ENCODE results near the gene HLF.

The HLF gene

DNA sequence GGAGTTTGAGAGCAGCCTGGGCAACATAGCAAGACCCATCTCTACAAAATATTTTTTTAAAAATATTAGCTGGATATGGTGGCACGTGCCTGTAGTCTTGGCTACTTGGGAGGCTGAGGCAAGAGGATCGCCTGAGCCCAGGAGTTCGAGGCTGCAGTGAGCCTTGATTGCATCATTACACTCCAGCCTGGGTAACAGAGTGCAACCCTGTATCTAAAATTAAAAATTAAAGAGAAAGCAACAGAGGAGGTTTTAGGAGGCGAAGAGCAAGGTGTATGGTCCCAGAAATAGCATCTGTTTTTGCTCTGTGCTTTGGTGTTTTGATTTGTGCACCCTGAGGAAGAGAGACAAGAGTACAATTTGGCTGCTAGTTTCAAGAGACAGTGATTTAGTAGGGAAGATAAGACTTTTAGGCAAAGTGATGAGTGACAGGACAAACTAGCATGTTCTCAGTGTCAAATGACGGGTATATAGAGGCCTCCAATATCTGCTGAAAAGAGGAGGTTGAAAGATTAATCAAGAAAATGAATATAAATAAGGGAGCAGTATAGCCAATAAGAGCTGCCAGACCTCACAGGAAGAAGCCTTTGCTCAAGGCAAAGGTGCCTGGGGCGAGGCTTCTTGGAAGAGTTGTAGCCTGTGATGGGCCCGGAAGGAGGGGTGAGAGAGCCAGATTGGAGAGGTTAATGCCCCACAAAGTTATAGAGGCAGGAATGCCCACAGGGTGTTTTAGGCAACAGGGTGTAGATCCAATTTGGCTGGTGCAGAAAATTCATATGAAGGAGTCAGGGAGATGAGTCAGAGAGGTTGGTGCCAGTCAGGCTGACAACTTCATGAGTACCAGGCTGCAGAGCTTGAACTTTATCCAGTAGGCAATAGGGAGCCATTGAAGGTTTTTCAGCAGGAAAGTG is 11.4 kb downstream of the HLF start:
- DNase-seq, result no peak

DNA sequence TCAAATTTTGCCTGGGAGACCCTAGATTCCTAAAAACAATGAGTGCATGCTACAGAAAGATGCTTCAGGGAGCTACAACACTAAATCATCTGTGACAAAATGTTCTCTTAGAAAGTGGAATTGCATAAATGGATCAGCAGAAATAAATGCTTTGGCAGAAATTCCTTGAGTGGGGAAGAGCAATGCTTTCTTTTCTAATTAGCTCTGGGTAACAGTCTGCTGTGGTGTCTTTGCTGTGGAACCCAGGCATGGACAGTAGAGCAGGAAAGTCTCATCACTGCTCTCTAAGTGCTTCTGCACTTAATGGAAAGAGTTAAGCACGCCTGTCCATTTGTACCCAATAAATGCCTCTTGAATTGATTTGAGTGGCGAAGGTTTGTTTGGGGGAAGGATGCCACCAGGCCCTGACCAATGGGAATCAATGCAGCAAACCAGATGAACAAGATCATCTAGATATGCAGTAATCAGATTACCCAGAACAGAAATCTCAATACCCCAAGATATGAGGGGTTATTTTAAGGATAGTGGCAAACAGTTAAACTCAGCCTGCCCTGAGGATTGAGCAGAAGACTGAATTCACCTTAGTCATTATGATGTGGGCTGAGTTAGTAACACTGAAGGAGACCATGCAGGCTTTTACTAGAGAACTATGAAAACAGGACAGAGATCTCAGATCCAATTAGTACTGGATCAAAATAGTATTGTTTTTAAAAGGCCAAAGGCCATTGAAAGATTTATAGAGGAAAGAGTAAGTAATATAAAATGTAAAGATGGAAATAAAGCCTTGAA is 13.6 kb downstream of the HLF start:
- no peak for DNase-seq

DNA sequence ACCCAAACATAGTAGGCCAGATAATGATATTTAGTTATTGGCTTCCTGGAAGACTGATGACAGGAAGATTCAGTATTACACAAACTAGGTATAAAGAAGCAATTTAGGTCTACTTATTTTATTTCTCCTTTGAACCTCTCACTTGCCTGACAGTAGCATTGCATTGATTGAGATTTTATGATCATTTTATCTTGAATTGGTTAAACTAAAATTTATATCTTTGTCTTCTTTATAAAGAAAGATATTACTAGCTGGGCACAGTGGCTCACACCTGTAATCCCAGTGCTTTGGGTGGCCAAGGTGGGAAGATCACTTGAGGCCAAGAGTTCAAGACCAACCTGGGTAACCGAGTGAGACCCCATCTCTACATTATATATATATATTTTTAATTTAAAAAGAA is 14.4 kb downstream of the HLF start:
- no peak for DNase-seq

DNA sequence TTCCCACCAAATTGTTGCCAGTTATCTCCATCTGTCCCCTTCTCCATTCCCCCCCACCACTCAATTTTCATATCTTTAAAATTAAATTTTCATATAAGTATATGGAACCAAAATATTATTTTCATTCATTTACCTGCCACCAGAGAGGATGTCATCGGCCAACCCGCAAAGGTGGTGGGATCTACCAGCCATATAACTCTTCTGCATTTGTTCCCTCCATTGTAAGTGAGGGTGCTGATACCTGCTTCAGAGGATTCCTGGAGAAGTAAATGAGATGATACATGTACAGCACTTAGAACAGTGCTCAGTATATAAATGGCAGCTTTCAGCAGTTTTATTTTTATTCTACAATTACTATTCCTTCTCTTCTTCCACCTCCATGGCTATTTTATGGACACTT is 15.0 kb downstream of the HLF start:
- no peak for DNase-seq

DNA sequence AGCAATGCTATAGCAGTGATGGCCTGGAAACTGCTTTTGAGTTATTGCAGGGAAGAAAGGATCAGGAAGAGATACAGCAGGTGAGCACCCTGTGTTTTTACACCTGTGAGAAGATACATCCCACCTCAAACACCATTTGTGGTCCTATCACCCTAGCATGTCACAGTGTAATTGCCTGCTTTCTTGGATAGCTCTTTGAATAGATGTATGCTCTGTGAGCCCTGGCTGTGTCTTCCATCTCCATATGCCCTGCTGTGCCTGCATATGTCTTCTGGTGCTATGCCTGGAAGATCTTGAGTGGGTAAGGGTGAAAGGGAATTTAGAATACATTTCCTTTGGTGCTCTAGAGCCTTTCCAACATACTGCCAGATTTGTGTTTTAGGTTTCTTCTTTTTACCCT is 15.5 kb downstream of the HLF start:
- no peak for DNase-seq

DNA sequence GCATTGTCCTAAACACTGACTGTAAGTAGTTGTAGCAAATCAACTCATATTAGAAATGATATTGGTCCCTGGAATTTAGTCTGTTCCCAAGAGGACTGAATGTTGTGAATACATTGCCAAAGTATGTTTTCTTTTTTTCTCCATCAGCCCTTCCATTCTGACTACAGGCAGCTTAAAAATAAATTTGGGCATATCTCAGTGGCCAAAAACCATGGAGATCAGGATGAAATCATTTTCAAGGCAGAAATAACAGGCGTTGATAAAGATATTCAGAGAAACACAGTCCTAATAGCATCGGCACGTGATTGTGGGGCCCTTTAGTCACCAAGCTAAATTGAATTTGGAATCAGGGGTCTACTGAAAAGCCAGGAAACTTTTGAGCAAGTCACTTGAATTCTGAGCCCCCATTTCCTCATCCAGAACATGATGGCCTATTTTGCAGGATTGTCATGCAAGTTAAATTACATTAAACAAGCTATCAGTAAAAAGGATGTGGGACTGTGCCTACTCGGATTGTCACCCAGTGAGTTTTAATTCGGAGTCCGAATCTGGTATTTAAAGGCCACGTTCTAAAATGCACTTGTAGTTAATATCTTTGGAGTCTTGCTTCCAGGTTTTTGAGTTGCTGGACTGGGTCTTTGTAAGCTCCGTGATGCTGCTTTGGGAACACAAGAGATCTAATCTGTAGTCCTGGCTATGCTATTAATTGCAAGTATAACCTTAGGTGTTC is 17.1 kb downstream of the HLF start:
- no peak for DNase-seq

DNA sequence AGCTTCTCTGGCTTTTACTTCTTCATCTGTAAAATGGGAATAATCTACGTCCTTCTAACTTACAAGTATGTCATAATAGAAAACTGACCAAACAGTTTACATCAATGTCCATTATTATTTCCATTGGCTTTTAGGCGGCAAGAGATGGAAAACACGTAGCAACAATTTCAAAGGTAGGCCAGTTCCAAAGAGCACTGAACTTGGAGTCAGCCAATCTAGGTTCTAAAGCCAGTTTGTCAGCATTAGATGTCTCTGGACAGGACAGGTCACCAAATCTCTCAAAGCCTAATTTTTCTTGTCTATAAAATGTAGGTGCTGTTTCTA is 17.6 kb downstream of the HLF start:
- DNase-seq, result no peak

DNA sequence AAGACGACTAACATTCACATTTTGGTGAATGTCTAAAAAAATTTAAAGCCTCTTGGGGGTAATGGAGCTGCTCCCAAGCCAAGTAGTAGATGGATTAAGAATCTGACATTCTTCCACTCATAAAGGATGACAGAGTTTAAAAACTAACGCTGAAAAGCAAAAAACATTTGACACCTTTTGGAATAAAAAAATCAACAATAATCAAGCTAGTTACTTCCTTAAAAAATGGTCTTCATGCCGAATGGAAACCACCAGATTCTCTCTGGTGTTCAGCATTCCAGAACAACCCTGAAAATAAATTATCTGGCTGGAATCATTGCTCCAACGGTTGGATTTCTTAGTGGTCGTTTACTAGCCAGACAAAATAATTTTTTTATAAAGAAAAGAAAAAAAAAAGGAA is 18.0 kb downstream of the HLF start:
- DNase-seq, result no peak

DNA sequence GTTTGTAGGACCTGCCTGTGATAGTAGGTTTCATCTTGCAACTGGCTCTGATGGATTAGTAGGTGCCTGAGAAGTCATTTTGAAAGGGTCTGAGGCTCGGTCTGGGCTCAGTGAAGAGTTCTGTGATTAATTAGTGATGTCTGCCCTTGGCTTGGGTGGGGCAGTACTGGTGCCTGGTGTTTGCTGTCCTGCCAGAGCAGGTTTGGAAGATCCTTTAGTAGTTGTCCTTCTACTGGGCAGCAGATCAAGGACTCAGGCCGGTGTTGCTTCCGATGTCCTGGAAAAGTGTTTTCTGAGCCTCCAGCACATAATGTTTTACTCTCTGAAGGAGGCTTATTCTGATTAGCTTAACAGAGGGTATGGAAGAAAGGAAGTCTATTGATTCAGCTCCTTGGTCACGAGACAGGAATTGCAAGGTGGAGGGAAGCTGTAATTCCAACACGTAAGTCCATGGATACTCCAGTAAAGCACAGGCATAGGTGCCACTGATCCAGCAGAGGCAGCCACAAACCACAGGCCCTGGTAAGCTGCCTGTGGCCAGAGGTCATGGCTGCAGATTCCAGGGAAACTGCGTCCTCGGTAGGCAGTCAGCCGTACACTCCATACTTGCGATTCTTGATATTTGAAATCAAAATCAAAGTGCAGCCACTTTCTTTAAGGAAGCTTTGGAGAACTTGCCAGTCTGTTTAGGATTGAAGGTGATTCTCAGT is 18.7 kb downstream of the HLF start:
- no peak for DNase-seq

DNA sequence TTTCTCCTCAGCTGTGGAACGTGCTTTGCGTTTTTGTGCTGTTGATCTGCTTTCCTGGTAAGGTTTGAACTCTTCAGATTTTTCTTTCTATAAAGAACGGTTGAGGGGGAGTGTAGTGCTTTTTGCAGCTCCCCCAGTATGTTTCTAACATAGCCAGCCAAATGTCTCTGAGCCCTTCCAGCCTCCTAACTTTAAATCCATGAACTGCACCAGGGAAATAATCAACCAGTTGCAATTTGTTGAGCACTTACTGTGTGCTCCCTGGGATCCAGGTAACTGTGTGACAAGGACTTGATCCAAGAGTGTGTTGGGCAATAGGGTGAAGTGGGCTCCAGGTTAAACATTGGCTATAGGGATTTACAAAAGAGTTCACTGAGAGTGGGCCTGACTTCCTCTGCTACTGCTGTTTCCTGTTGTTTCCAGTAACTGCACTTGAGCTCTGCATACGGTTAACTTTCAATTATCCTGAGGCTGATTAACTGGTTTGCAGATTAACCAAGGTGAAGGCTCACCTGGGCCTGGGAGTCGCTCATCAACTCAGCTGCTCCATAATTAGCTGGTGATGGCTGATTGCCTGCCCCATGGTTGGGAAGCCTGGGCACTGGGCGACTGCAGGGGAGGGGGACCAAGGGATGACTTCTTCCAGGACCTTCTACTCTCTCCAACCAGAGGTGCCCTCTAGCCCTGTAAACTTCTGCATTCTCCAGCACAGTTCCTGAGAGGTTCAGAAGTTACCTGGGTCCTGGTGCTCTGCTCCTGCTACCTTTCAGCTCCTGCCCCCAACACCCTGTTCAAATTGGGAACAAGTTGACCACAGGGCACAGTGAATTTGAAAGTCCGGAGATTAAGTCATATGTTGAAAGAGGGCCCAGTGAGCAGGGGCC is 19.5 kb downstream of the HLF start:
- no peak for DNase-seq

DNA sequence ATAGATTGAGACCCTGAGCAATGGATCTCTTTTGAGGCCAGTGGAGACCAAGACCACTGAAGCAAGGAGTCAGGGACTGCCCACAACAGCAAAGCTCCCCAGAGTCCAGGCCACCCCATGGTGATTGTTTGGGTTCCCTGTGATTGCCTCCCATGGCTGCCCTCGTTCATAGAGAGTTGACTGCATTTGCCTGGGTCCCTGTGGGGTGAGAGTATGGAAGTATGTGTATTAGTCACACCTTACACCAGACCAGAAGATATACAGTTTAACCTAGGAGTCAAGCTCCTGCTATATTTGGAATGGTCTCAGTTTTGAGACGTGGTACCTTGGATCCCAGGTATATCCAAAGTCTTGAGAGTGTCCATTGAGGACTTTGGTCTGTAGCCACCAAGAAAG is 20.2 kb downstream of the HLF start:
- no peak for DNase-seq

DNA sequence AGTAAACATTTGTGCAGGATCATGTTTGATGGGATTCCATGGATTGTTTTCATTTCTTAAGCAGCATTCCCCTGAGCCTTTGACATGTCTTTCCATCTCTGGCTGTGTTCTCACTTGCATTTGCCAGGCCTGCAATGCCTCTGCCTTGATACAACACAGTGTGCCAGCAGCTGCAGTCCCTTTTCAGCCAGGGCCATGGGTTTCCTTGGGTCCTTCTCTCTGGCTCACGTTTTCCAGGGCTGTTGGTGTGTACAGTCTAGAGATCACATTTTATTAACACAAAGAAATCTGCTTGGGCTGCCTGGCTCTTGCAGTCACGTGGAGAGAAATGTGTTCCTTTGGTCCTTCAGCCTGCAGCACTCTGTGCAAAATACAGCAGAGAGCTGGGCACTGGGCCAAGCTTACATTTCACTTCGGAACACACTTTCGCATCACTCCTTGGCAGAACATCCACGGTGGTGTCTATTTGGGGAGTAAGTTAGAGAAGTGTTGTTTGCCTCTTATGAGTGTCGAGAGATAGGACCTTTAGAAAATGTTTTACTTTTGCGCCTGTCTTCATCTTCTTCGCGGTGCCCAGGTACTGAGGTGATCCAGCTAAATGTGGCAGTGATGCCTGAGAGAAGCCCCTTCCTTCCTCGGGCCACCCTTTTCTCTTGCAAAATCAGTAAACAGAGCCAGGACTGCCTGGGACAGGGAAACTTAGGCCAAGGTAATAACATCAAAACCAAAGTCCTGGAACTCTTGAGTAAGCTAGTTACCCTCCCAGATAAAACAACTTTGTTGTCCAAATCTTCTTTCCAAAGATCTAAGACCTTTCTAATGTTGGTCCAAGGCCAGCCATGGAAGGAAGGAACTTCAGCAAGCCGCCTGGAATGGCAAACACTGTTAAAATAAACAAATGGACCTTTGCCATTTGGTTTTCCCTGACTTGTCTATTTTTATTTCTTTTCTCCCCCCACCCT is 20.9 kb downstream of the HLF start:
- no peak for DNase-seq

DNA sequence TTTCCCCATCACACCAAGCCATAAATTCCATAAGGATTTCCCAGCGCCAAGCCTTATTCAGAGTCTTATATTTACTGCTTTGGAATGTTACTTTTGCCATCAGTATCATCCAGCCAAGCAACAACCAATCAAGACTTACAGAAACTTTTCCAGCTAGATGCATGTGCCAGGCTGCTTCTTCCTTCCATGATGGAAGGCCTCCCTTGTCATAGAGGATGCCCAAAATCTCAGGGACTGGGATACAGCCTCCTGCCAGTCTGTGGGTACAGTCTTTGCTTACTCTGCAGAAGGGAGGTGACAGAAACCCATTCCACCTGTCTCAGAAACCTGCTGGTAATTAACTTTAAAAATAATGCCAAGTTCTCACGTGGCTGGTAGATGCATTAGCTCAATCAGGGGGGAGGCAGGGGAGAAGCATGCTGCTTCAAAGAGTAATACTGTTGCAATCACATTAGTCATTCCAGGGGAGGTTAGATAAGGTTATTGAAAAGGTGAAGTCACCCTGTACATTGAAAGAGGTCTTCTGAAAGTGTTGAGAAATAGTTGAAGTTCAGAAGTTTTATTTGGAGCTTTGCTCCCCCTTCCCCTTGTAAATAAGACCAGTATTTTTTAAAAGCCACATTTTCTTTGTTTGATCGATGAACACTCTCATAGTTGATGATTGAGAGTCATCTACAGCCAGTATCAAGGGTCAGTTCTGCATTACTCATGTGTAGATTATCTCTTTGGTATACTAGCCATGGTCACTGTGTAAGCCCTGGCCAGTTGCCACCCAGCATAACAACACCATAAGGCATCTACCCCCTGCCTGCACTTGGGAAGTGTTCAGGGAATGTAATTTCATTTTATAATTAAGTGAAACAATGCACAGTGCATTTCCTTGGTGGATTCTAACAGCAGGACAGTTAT is 22.2 kb downstream of the HLF start:
- DNase-seq, result no peak

DNA sequence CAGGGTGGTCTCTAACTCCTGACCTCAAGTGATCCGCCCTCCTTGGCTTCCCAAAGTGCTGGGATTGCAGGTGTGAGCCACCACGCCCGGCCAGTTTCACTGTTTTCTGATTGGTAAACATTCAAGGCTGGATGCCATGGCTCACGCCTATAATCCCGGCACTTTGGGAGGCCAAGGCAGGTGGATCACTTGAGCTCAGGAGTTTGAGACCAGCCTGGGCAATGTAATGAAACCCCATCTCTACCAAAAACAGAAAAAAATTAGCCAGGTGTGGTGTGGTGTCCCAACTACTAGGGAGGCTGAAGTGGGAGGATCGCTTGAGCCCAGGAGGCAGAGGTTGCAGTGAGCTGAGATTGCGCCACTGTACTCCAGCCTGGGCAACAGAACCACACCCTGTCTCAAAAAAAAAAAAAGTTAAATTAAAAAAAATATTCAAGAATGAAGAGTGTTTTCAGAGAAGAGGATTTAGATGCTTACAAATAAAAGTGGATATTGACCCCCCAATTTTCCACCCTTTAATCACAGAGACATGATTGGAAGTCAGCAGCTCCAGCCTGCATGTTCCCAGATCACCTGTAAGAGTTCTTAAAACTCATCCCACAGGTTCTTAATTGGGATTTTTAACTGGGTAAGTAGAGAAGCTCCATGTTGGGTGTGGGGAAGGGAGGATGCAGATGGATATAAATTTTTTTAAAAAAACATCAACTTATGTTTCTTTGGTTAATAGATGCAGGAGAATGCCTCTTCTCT is 23.8 kb downstream of the HLF start:
- no peak for DNase-seq

DNA sequence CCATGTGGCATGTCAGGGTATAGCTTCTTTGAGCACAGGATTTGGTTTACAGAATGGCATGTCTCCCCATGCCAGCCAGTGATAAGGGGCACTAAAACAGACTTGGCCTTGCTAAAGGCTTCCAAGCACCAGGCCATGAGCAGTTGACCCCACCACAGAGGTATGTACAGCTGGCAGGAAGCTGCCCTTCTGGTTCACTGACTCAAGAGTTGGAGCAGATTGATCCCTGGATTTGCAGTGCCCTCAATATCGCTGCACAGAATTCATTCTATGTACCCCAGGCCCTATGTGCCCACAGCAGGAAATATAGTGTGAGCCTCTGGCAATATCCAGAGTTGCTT is 24.3 kb downstream of the HLF start:
- DNase-seq, result no peak

DNA sequence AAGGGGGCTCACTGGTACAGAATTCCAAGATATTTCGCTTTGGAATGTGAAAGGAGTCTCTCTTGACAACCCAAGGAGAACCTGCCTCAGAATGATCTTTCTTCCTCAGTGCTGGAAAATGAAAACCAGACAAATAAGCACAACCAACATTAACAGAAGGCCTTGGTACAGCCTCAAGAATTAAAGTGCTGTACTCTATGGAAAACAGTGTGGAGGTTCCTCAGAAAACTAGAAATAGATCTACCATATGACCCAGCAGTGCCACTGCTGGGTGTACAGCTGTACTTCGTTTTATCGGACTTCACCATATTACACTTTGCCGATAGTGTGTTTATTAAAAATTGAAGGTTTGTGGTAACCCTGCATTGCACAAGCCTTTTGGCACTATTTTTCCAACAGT is 25.2 kb downstream of the HLF start:
- DNase-seq, result no peak

DNA sequence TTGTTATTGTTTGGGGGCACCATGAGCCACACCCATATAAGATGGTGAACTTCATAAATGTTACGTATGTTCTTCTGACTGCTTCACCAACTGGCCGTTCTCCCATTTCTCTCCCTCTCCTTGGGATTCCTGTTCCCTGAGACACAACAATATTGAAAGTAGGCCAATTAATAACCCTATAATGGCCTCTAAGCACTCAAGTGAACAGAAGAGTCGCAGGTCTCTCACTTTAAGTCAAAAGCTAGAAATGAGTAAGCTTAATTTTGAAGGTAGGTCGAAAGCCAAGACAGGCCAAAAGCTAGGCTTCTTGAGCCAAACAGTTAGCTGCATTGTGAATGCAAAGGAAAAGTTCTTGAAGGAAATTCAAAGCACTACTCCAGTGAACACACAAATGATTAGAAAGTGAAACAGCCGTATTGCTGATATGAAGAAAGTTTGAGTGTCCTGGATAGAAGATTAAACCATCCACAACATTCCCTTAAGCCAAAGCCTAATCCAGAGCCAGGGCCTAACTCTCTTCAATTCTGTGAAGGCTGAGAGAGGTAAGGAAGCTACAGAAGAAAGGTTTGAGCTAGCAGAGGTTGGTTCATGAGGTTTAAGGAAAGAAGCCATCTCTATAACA is 25.8 kb downstream of the HLF start:
- DNase-seq, result no peak

DNA sequence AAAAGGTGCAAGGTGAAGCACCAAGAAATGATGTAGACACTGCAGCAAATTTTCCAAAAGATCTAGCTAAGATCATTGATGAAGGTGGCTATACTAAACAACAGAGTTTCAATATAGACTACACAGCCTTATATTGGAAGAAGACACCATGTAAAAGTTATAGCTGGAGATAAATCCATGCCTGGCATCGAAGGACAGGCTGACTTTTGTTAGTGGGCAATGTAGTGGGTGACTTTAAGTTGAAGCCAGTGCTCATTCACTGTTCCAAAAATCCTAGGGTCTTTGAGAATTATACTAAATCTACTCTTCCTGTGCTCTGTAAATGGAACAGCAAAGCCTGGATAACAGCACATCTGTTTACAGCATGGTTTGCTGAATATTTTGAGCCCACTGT is 26.4 kb downstream of the HLF start:
- DNase-seq, result no peak

DNA sequence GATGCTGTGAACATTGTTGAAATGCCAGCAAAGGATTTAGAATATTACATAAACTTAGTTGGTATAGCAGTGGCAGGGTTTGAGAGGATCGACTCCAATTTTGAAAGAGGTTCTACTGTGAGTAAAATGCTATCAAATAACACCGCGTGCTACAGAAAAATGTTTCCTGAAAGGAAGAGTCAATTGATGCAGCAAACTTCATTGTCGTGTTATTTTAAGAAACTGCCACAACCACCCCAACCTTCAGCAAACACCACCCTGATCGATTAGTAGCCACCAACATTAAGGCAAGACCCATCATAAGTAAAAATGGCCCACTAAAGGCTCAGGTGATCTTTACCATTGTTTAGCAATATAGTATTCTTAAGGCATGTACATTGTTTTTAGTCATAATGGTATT is 27.3 kb downstream of the HLF start:
- DNase-seq, result no peak
